Osteocyte (in vitro differentiated cells): Measurements from ENCODE around the gene EXOSC2. TPM values are rescaled to one million over a fixed set of nuclear protein-coding genes. Genes with fewer than 3 reads are reported as not detected.

Experiments
- DNase-seq: peaks from one replicate; pipeline ENCODE4 v3.0.0; 2021; ENCODE audit warnings: mixed read lengths; ENCODE audit not compliant: unreplicated experiment; ENCODE audit errors: extremely low spot score
- H3K27ac Mint-ChIP-seq: one replicate; pipeline ENCODE4 v1.8.0; 2021; ENCODE audit warnings: mild to moderate bottlenecking, mixed read lengths; ENCODE audit not compliant: unreplicated experiment
- H3K27me3 Mint-ChIP-seq: one replicate; pipeline ENCODE4 v1.8.0; 2021; ENCODE audit warnings: mixed read lengths; ENCODE audit not compliant: unreplicated experiment
- H3K36me3 Mint-ChIP-seq: one replicate; pipeline ENCODE4 v1.8.0; 2021; ENCODE audit warnings: mixed read lengths; ENCODE audit not compliant: unreplicated experiment
- H3K4me1 Mint-ChIP-seq: one replicate; pipeline ENCODE4 v1.8.0; 2021; ENCODE audit warnings: mixed read lengths; ENCODE audit not compliant: unreplicated experiment
- H3K4me3 Mint-ChIP-seq: one replicate; pipeline ENCODE4 v1.8.0; 2021; ENCODE audit warnings: mild to moderate bottlenecking, moderate library complexity, mixed read lengths; ENCODE audit not compliant: unreplicated experiment
- H3K9me3 Mint-ChIP-seq: one replicate; pipeline ENCODE4 v1.8.0; 2021; ENCODE audit warnings: mixed read lengths; ENCODE audit not compliant: unreplicated experiment
- CTCF ChIP-seq: fragments of 200-600 bp; sonication (generic); IDR thresholded peaks from 2 replicates; pipeline ENCODE4 v1.5.0; 2021; ENCODE audit warnings: antibody characterized with exemption, mild to moderate bottlenecking, moderate library complexity
- total RNA-seq: library from RNA; stranded (reverse); gene quantifications from 2 replicates; pipeline ENCODE4 v1.2.1, GENCODE V29; 2021

The EXOSC2 gene
- total RNA-seq, 1 donor from 2014 or later, result 26.1 TPM

GRCh38 chr9:130664251-130665028, 29.1 kb upstream of the EXOSC2 start, which contains the start of gene PRDM12:
Gene PRDM12 (plus strand): TSS chr9:130664594. CDS start chr9:130664654, 60 bp downstream.
- DNase-seq, result no peak
- Mint-ChIP-seq H3K27ac (no peak within 1 kb of the TSS), H3K9me3 (no peaks in the 10 kb centered on the region), H3K27me3 (peaks cover 69% of the 10 kb centered on the region), H3K4me1 (peaks cover 32% of the 10 kb centered on the region), H3K36me3 (no peaks in the 10 kb centered on the region), H3K4me3 (peak within 1 kb of the TSS; percentile 40)
- TF ChIP-seq CTCF, result no peak

- Mint-ChIP-seq H3K27ac (no peak overlapping the region), H3K9me3 (no peaks in the 10 kb centered on the region), H3K27me3 (peaks cover 66% of the 10 kb centered on the region), H3K4me1 (peaks cover 30% of the 10 kb centered on the region), H3K36me3 (no peaks in the 10 kb centered on the region), H3K4me3 (no peak overlapping the region)
- no peak for DNase-seq
- TF ChIP-seq CTCF, result no peak
These were observed 28.6 kb upstream of the EXOSC2 start for GRCh38 chr9:130665029-130665430.

GRCh38 chr9:130665431-130666392, 27.9 kb upstream of the EXOSC2 start:
- no peak for TF ChIP-seq CTCF
- Mint-ChIP-seq H3K36me3 (no peaks in the 10 kb centered on the region), H3K27me3 (peaks cover 64% of the 10 kb centered on the region), H3K4me1 (peaks cover 28% of the 10 kb centered on the region), H3K27ac (no peak overlapping the region), H3K9me3 (no peaks in the 10 kb centered on the region), H3K4me3 (peak overlapping the region; percentile 40)
- no peak for DNase-seq

GRCh38 chr9:130666393-130667119, 27.0 kb upstream of the EXOSC2 start:
- H3K27me3 Mint-ChIP-seq, result peaks cover 59% of the 10 kb centered on the region
- H3K4me1 Mint-ChIP-seq, result peaks cover 25% of the 10 kb centered on the region
- no peaks in the 10 kb centered on the region for H3K36me3 Mint-ChIP-seq
- TF ChIP-seq CTCF, result no peak
- H3K27ac Mint-ChIP-seq, result no peak overlapping the region
- no peak for DNase-seq
- no peak overlapping the region for H3K4me3 Mint-ChIP-seq
- no peaks in the 10 kb centered on the region for H3K9me3 Mint-ChIP-seq
